H1 (cell line): ENCODE measurements around the gene TRIM47. TPM values are rescaled to one million over a fixed set of nuclear protein-coding genes. Genes with fewer than 3 reads are reported as not detected.

Source experiments
- BACH1 ChIP-seq: IDR thresholded peaks from 2 replicates; pipeline ENCODE4 v1.6.1; 2012; ENCODE audit warnings: low read length, improper control_type of control experiment
- CBX8 ChIP-seq: fragments of 300-800, 300-1000 bp; sonication (generic); IDR thresholded peaks from 2 replicates; pipeline ENCODE4 v1.7.1; 2016; ENCODE audit warnings: low read depth, low read length, borderline replicate concordance
- SP2 ChIP-seq: IDR thresholded peaks from 2 replicates; pipeline ENCODE4 v1.6.1; 2012; ENCODE audit warnings: mild to moderate bottlenecking, low read length, inconsistent platforms
- polyA plus RNA-seq, 7 experiments: library from polyadenylated mRNA; depleted of rRNA in 3 of 7; stranded (reverse) in 5 of 7; unstranded in 2 of 7; fragments of >200 nt in 5 of 7; fragments of 200-250 nt in 2 of 7; gene quantifications; 1 replicate in 5 of 7; 2 replicates in 1 of 7; 4 replicates in 1 of 7; pipeline versions ENCODE4 v1.2.1 to v1.2.3, GENCODE V29; 2011 to 2013; ENCODE audit warnings: missing spikeins in 2 of 7, mixed read lengths in 2 of 7
- total RNA-seq: library from RNA; stranded (reverse); fragmentation: NEBNext Ultra II Directional; extraction: Animal tissue kit (Norgen Biotek cat#: 25700); gene quantifications from 2 replicates; pipeline ENCODE4 v1.2.1, GENCODE V29; 2021

The TRIM47 gene
- total and polyA plus RNA-seq, 2 of the 8 experiments (the other 6 are each of a cell fraction or from before 2014, with no cell fraction given) = 6.3 to 6.4 TPM

GRCh38 chr17:75846692-75847613, 31.4 kb downstream of the TRIM47 start (continued):
- TF ChIP-seq CBX8 (no peak), BACH1 (no peak), SP2 (no peak)
